ENCODE results near the gene OR10AD1.
"Not testable (repeated sequence)": the region's sequence is repeated elsewhere in the genome, so short reads cannot be mapped to it uniquely, and the experiment has no call there.

The OR10AD1 gene

GRCh38 chr12:48157889-48158370 lies 45.2 kb downstream of the OR10AD1 start:
- no peak for DNase-seq

GRCh38 chr12:48157018-48157888 lies 45.8 kb downstream of the OR10AD1 start, which contains the start of gene ASB8:
Gene ASB8, minus strand, starts transcription at chr12:48157515. Its CDS starts 4,019 bp downstream, at chr12:48153496.
- peak; percentile 99 for DNase-seq

- DNase-seq = no peak
Measured at GRCh38 chr12:48156652-48157017, 46.5 kb downstream of the OR10AD1 start.

- DNase-seq = not testable (repeated sequence)
Measured at GRCh38 chr12:48155786-48156185, 47.3 kb downstream of the OR10AD1 start.
